Measurements from ENCODE around the gene ZMIZ2. TPM values are rescaled to one million over a fixed set of nuclear protein-coding genes. Genes with fewer than 3 reads are reported as not detected.

ZMIZ2 gene
- total and polyA plus RNA-seq, 4 donors, result 4.4 to 11.6 (median 7.7) TPM

DNA sequence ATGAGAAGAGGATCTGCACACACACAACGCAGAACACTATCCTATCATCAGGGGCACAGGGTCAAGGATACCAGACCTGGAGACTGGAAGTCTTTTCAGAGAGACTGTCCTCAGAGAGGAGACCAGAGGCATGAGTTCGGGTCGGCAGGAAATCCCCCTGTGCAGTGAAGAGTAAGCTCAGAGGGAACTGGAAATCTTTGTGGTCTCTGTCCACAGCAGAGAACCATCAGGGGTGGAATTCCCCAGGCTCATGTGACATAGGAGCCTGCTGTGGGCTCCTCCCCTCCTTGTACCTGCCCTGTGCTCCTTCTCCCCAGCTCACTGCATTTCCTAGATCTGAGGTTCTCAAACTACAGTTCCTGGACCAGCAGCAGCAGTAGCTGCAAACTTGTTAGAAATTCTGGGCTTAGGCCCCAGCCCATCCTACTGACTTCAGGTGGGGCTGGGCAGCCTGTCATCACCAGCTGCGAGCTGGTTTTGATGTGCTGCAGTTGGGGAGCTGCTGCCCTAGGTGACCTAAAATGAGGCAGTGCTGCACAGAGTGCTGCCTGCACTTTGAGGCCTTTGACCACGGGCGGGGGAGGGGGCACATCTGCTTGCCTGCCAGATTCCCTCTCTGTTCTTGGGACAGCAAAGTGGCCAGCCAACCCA lies 2.4 kb downstream of the ZMIZ2 start:
- H3K9ac ChIP-seq (ENCODE audit: low read depth in 1 of 2, low read length in 2 of 2), result no peak overlapping the region
- no peak for DNase-seq (ENCODE audit: low spot score)
- H3K36me3 ChIP-seq (ENCODE audit: control insufficient read depth in 4 of 4, insufficient read depth in 3 of 4, low read depth in 1 of 4, low read length in 3 of 4), result no peaks in the 10 kb centered on the region
- 31% methylated on average over 6 of the region's 6 CpGs for WGBS
- H3K4me1 ChIP-seq (ENCODE audit: control insufficient read depth in 4 of 4, insufficient read depth in 4 of 4, low read length in 3 of 4), result peaks cover 15 to 34% (median 25%) of the 10 kb centered on the region in 4 donors
- H3K4me3 ChIP-seq (ENCODE audit: low read depth in 1 of 3, low read length in 3 of 3), result no peak overlapping the region
- TF ChIP-seq HNF4A (conservative IDR thresholded peaks at IDR 0.05), result peak in 1 of 2 donors; percentile 57
- peak; percentile 17 for TF ChIP-seq HNF4G (IDR thresholded peaks at IDR 0.05)
- peak; percentile 36 to 66 for TF ChIP-seq RXRA (IDR thresholded peaks at IDR 0.05)
- no peak for TF ChIP-seq GABPA (IDR thresholded peaks at IDR 0.05 in 1 of 2, conservative IDR thresholded peaks at IDR 0.05 in 1 of 2)
- TF ChIP-seq RAD21 (IDR thresholded peaks at IDR 0.05), result peak in 1 of 2 donors; percentile 49
- TF ChIP-seq JUND (IDR thresholded peaks at IDR 0.05), result no peak
- TF ChIP-seq FOXA1 (IDR thresholded peaks at IDR 0.05), result no peak
- no peaks in the 10 kb centered on the region for H3K9me3 ChIP-seq (ENCODE audit: control insufficient read depth in 4 of 4, low read length in 3 of 4)
- H3K27me3 ChIP-seq (ENCODE audit: control insufficient read depth in 4 of 4, insufficient read depth in 4 of 4, low read length in 3 of 4), result no peaks in the 10 kb centered on the region
- peak overlapping the region in 1 of 2 donors; percentile 44 for H3K27ac ChIP-seq (ENCODE audit: low read depth in 1 of 2, low read length in 2 of 2)

DNA sequence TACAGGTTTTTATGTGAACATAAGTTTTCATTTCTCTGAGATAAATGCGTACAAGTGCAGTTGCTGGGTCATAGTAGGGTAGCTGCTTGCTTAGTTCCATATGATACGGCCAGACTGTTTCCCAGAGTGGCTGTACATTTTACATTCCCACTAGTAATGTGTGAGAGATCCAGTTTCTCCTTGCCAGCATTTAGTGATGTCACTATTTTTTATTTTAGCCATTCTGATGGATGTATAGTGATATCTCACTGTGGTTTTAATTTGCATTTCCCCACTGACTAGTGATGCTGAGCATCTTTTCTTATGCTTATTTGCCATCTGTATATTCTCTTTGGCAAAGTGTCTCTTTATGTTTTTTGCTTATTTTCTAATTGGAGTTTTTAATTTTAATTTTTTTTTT lies 4.2 kb downstream of the ZMIZ2 start:
- Histone ChIP-seq H3K36me3 (ENCODE audit: control insufficient read depth in 4 of 4, insufficient read depth in 3 of 4, low read depth in 1 of 4, low read length in 3 of 4) (peaks cover 0 to 8% (median 2%) of the 10 kb centered on the region in 4 donors), H3K9ac (ENCODE audit: low read depth in 1 of 2, low read length in 2 of 2) (no peak overlapping the region), H3K4me3 (ENCODE audit: low read depth in 1 of 3, low read length in 3 of 3) (no peak overlapping the region), H3K9me3 (ENCODE audit: control insufficient read depth in 4 of 4, low read length in 3 of 4) (no peaks in the 10 kb centered on the region), H3K4me1 (ENCODE audit: control insufficient read depth in 4 of 4, insufficient read depth in 4 of 4, low read length in 3 of 4) (peaks cover 15 to 31% (median 25%) of the 10 kb centered on the region in 4 donors), H3K27ac (ENCODE audit: low read depth in 1 of 2, low read length in 2 of 2) (no peak overlapping the region), H3K27me3 (ENCODE audit: control insufficient read depth in 4 of 4, insufficient read depth in 4 of 4, low read length in 3 of 4) (no peaks in the 10 kb centered on the region)
- 95% methylated on average over 2 of the region's 2 CpGs for WGBS
- no peak for DNase-seq (ENCODE audit: low spot score)
- TF ChIP-seq HNF4G (IDR thresholded peaks at IDR 0.05) (no peak), FOXA2 (IDR thresholded peaks at IDR 0.05) (no peak), FOXA1 (IDR thresholded peaks at IDR 0.05) (no peak), NR2F2 (IDR thresholded peaks at IDR 0.05) (no peak), RXRA (IDR thresholded peaks at IDR 0.05) (no peak), RAD21 (IDR thresholded peaks at IDR 0.05) (no peak), JUND (IDR thresholded peaks at IDR 0.05) (no peak), HNF4A (conservative IDR thresholded peaks at IDR 0.05) (no peak), EGR1 (IDR thresholded peaks at IDR 0.05; ENCODE audit: low read depth in 2 of 2) (no peak), SP1 (IDR thresholded peaks at IDR 0.05) (no peak), YY1 (IDR thresholded peaks at IDR 0.05) (no peak), TAF1 (conservative IDR thresholded peaks at IDR 0.05) (no peak), GABPA (IDR thresholded peaks at IDR 0.05 in 1 of 2, conservative IDR thresholded peaks at IDR 0.05 in 1 of 2) (no peak)
- TF ChIP-seq, protein P1, sequence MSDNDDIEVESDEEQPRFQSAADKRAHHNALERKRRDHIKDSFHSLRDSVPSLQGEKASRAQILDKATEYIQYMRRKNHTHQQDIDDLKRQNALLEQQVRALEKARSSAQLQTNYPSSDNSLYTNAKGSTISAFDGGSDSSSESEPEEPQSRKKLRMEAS (IDR thresholded peaks at IDR 0.05), result no peak
- TF ChIP-seq, protein P2, sequence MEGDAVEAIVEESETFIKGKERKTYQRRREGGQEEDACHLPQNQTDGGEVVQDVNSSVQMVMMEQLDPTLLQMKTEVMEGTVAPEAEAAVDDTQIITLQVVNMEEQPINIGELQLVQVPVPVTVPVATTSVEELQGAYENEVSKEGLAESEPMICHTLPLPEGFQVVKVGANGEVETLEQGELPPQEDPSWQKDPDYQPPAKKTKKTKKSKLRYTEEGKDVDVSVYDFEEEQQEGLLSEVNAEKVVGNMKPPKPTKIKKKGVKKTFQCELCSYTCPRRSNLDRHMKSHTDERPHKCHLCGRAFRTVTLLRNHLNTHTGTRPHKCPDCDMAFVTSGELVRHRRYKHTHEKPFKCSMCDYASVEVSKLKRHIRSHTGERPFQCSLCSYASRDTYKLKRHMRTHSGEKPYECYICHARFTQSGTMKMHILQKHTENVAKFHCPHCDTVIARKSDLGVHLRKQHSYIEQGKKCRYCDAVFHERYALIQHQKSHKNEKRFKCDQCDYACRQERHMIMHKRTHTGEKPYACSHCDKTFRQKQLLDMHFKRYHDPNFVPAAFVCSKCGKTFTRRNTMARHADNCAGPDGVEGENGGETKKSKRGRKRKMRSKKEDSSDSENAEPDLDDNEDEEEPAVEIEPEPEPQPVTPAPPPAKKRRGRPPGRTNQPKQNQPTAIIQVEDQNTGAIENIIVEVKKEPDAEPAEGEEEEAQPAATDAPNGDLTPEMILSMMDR (IDR thresholded peaks at IDR 0.05; ENCODE audit: low read depth, low read length, missing input control), result no peak
- TF ChIP-seq, protein P3, sequence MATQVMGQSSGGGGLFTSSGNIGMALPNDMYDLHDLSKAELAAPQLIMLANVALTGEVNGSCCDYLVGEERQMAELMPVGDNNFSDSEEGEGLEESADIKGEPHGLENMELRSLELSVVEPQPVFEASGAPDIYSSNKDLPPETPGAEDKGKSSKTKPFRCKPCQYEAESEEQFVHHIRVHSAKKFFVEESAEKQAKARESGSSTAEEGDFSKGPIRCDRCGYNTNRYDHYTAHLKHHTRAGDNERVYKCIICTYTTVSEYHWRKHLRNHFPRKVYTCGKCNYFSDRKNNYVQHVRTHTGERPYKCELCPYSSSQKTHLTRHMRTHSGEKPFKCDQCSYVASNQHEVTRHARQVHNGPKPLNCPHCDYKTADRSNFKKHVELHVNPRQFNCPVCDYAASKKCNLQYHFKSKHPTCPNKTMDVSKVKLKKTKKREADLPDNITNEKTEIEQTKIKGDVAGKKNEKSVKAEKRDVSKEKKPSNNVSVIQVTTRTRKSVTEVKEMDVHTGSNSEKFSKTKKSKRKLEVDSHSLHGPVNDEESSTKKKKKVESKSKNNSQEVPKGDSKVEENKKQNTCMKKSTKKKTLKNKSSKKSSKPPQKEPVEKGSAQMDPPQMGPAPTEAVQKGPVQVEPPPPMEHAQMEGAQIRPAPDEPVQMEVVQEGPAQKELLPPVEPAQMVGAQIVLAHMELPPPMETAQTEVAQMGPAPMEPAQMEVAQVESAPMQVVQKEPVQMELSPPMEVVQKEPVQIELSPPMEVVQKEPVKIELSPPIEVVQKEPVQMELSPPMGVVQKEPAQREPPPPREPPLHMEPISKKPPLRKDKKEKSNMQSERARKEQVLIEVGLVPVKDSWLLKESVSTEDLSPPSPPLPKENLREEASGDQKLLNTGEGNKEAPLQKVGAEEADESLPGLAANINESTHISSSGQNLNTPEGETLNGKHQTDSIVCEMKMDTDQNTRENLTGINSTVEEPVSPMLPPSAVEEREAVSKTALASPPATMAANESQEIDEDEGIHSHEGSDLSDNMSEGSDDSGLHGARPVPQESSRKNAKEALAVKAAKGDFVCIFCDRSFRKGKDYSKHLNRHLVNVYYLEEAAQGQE (IDR thresholded peaks at IDR 0.05), result no peak
- TF ChIP-seq, protein P4, sequence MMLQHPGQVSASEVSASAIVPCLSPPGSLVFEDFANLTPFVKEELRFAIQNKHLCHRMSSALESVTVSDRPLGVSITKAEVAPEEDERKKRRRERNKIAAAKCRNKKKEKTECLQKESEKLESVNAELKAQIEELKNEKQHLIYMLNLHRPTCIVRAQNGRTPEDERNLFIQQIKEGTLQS (IDR thresholded peaks at IDR 0.05), result no peak
- TF ChIP-seq, protein P5, sequence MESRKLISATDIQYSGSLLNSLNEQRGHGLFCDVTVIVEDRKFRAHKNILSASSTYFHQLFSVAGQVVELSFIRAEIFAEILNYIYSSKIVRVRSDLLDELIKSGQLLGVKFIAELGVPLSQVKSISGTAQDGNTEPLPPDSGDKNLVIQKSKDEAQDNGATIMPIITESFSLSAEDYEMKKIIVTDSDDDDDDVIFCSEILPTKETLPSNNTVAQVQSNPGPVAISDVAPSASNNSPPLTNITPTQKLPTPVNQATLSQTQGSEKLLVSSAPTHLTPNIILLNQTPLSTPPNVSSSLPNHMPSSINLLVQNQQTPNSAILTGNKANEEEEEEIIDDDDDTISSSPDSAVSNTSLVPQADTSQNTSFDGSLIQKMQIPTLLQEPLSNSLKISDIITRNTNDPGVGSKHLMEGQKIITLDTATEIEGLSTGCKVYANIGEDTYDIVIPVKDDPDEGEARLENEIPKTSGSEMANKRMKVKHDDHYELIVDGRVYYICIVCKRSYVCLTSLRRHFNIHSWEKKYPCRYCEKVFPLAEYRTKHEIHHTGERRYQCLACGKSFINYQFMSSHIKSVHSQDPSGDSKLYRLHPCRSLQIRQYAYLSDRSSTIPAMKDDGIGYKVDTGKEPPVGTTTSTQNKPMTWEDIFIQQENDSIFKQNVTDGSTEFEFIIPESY (IDR thresholded peaks at IDR 0.05), result no peak
